DOHH2 (cell line): ENCODE data around the gene ACYP2.

Experiments used
- H3F3A ChIP-seq: fragments of 200-600 bp; sonication (generic), shearing (Covaris generic); 2 replicates; pipeline ENCODE4 v1.6.0; 2016; ENCODE audit warnings: antibody characterized with exemption, mild to moderate bottlenecking; ENCODE audit not compliant: control insufficient read depth, insufficient read depth
- H3K27ac ChIP-seq: fragments of 200-600 bp; sonication (generic); 2 replicates; pipeline ENCODE4 v1.5.1; 2014; ENCODE audit warnings: low read depth, mild to moderate bottlenecking, low read length, moderate library complexity
- H3K27me3 ChIP-seq: fragments of 200-600 bp; sonication (generic); 2 replicates; pipeline ENCODE4 v1.6.1; 2014; ENCODE audit warnings: mild to moderate bottlenecking, low read length, mixed read lengths; ENCODE audit not compliant: control insufficient read depth
- H3K36me3 ChIP-seq: fragments of 200-600 bp; sonication (generic); 2 replicates; pipeline ENCODE4 v1.6.1; 2014; ENCODE audit warnings: mild to moderate bottlenecking, low read length, moderate library complexity, mixed read lengths; ENCODE audit not compliant: control insufficient read depth
- H3K4me1 ChIP-seq: fragments of 200-600 bp; sonication (generic); 2 replicates; pipeline ENCODE4 v1.6.1; 2014; ENCODE audit warnings: mild to moderate bottlenecking, low read length, mixed read lengths; ENCODE audit not compliant: control insufficient read depth
- H3K4me2 ChIP-seq: fragments of 200-600 bp; sonication (generic); 2 replicates; pipeline ENCODE4 v1.6.0; 2014; ENCODE audit warnings: mild to moderate bottlenecking, low read length, moderate library complexity
- H3K4me3 ChIP-seq: fragments of 200-600 bp; sonication (generic); 2 replicates; pipeline ENCODE4 v1.5.1; 2014; ENCODE audit warnings: mild to moderate bottlenecking, low read length, mixed read lengths
- H3K79me2 ChIP-seq: fragments of 200-600 bp; sonication (generic); 2 replicates; pipeline ENCODE4 v1.6.1; 2014; ENCODE audit warnings: mild to moderate bottlenecking, low read length, mixed read lengths; ENCODE audit not compliant: control insufficient read depth
- H3K9me2 ChIP-seq: fragments of 200-600 bp; sonication (generic); replicated peaks from 2 replicates; pipeline ENCODE4 v1.6.1; 2014; ENCODE audit warnings: mild to moderate bottlenecking, low read length, mixed read lengths; ENCODE audit not compliant: control insufficient read depth
- H3K9me3 ChIP-seq: fragments of 200-600 bp; sonication (generic); 2 replicates; pipeline ENCODE4 v1.6.1; 2014; ENCODE audit warnings: antibody characterized with exemption, low read length, mixed read lengths; ENCODE audit not compliant: control insufficient read depth, insufficient read depth
- H4K20me1 ChIP-seq: fragments of 200-600 bp; sonication (generic); 2 replicates; pipeline ENCODE4 v1.6.0; 2014; ENCODE audit warnings: low read depth, mild to moderate bottlenecking, antibody characterized with exemption, low read length, moderate library complexity; ENCODE audit not compliant: control insufficient read depth, insufficient read depth
- EZH2phosphoT487 ChIP-seq: fragments of 200-600 bp; sonication (generic); IDR thresholded peaks from 2 replicates; pipeline ENCODE4 v1.6.1; 2017; ENCODE audit warnings: borderline replicate concordance, mild to moderate bottlenecking, antibody characterized with exemption, low read length, moderate library complexity, mixed read lengths
- TF ChIP-seq, protein P1 (sequence below): fragments of 200-600 bp; sonication (generic); IDR thresholded peaks from one replicate; pipeline ENCODE4 v1.5.1; 2014; ENCODE audit warnings: antibody characterized with exemption, mild to moderate bottlenecking, low read depth, low read length; ENCODE audit not compliant: poor library complexity, severe bottlenecking

The ACYP2 gene

DNA sequence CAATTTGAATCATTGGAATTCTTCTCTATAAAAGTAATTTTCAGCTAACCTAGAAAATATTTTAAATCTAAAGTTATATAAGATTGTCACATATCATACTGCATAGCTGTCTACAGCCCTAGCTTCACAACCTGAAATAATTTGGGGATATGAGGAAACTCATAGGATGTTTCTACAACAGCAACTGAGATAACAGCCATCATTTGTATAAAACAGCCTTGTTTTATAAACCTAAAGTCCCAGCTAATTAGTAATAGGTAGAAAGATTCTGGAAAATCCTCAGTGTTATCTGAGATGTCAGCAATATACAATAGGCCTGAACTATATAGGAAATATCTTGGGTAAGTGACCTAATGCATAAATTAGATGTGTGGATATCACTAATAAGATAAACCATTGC is 188.2 kb downstream of the ACYP2 start:
- Histone ChIP-seq H4K20me1 (no peaks in the 10 kb centered on the region), H3K4me1 (no peaks in the 10 kb centered on the region), H3K27me3 (no peaks in the 10 kb centered on the region), H3K9me3 (no peaks in the 10 kb centered on the region), H3K9me2 (no peaks in the 10 kb centered on the region), H3K27ac (no peak overlapping the region), H3K36me3 (no peaks in the 10 kb centered on the region), H3K4me3 (no peak overlapping the region), H3K4me2 (no peak overlapping the region), H3K79me2 (no peaks in the 10 kb centered on the region), H3F3A (no peaks in the 10 kb centered on the region)
- TF ChIP-seq EZH2phosphoT487: no peak
- TF ChIP-seq, protein P1, sequence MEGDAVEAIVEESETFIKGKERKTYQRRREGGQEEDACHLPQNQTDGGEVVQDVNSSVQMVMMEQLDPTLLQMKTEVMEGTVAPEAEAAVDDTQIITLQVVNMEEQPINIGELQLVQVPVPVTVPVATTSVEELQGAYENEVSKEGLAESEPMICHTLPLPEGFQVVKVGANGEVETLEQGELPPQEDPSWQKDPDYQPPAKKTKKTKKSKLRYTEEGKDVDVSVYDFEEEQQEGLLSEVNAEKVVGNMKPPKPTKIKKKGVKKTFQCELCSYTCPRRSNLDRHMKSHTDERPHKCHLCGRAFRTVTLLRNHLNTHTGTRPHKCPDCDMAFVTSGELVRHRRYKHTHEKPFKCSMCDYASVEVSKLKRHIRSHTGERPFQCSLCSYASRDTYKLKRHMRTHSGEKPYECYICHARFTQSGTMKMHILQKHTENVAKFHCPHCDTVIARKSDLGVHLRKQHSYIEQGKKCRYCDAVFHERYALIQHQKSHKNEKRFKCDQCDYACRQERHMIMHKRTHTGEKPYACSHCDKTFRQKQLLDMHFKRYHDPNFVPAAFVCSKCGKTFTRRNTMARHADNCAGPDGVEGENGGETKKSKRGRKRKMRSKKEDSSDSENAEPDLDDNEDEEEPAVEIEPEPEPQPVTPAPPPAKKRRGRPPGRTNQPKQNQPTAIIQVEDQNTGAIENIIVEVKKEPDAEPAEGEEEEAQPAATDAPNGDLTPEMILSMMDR: no peak

GRCh38 chr2:54306556-54306955 is 191.1 kb downstream of the ACYP2 start:
- H3K79me2 ChIP-seq: no peaks in the 10 kb centered on the region
- H3K36me3 ChIP-seq: no peaks in the 10 kb centered on the region
- H3K4me3 ChIP-seq: no peak overlapping the region
- H3K9me3 ChIP-seq: no peaks in the 10 kb centered on the region
- no peak for TF ChIP-seq EZH2phosphoT487
- TF ChIP-seq, protein P1: no peak
- H3F3A ChIP-seq: no peaks in the 10 kb centered on the region
- H3K4me1 ChIP-seq: peaks cover 10% of the 10 kb centered on the region
- H3K27me3 ChIP-seq: no peaks in the 10 kb centered on the region
- no peaks in the 10 kb centered on the region for H3K9me2 ChIP-seq
- H3K4me2 ChIP-seq: no peak overlapping the region
- H3K27ac ChIP-seq: no peak overlapping the region
- H4K20me1 ChIP-seq: no peaks in the 10 kb centered on the region

GRCh38 chr2:54308186-54308585 is 192.8 kb downstream of the ACYP2 start:
- no peak overlapping the region for H3K4me3 ChIP-seq
- no peak overlapping the region for H3K27ac ChIP-seq
- no peaks in the 10 kb centered on the region for H3K9me2 ChIP-seq
- no peaks in the 10 kb centered on the region for H3K79me2 ChIP-seq
- H3K36me3 ChIP-seq: no peaks in the 10 kb centered on the region
- TF ChIP-seq, protein P1: no peak
- TF ChIP-seq EZH2phosphoT487: no peak
- no peaks in the 10 kb centered on the region for H3K9me3 ChIP-seq
- no peaks in the 10 kb centered on the region for H4K20me1 ChIP-seq
- no peaks in the 10 kb centered on the region for H3K27me3 ChIP-seq
- no peak overlapping the region for H3K4me2 ChIP-seq
- peaks cover 10% of the 10 kb centered on the region for H3K4me1 ChIP-seq
- no peaks in the 10 kb centered on the region for H3F3A ChIP-seq

GRCh38 chr2:54308782-54309181 is 193.4 kb downstream of the ACYP2 start:
- H3K9me3 ChIP-seq: no peaks in the 10 kb centered on the region

More at GRCh38 chr2:54308782-54309181, 193.4 kb downstream of the ACYP2 start:
- TF ChIP-seq, protein P1: no peak
- no peak for TF ChIP-seq EZH2phosphoT487
- Histone ChIP-seq H3K27ac (no peak overlapping the region), H4K20me1 (no peaks in the 10 kb centered on the region), H3K36me3 (no peaks in the 10 kb centered on the region), H3F3A (no peaks in the 10 kb centered on the region), H3K4me1 (peaks cover 10% of the 10 kb centered on the region), H3K4me3 (no peak overlapping the region), H3K9me2 (no peaks in the 10 kb centered on the region), H3K4me2 (no peak overlapping the region), H3K79me2 (no peaks in the 10 kb centered on the region), H3K27me3 (no peaks in the 10 kb centered on the region)
